A549 (cell line): Measurements from ENCODE around the gene YWHAG.

Experiments
- JUN ChIP-seq, 2 experiments: fragments of >200 bp; sonication (Bioruptor Twin); formaldehyde crosslinking; IDR thresholded peaks; 2 replicates in 1 of 2; 3 replicates in 1 of 2; pipeline ENCODE4 v1.6.1; 2016 to 2017
- POLR2A ChIP-seq: IDR thresholded peaks from 2 replicates; pipeline ENCODE4 v1.6.1; 2012; ENCODE audit warnings: mild to moderate bottlenecking, low read length

GRCh38 chr7:76375251-76375650, 16.5 kb upstream of the YWHAG start:
- TF ChIP-seq JUN (IDR thresholded peaks at IDR 0.05) (no peak), POLR2A (no peak)
